ENCODE results near the gene MGME1. TPM values are rescaled to one million over a fixed set of nuclear protein-coding genes. Genes with fewer than 3 reads are reported as not detected.

Gene MGME1
- total and polyA plus RNA-seq, 2 of the 13 experiments (the other 11 are each of a cell fraction or from before 2014, with no cell fraction given): 36.7 to 66.6 TPM

- no peak for TF ChIP-seq ATF2 (CRISPR knock-in tag; IDR thresholded peaks at IDR 0.05)
- TF ChIP-seq ZNF549 (CRISPR knock-in tag; IDR thresholded peaks at IDR 0.05): no peak
- peak; percentile 17 for TF ChIP-seq POLR2AphosphoS5 (IDR thresholded peaks at IDR 0.05; ENCODE audit: low read depth, low read length)
- no peak for TF ChIP-seq SETDB1 (CRISPR knock-in tag; IDR thresholded peaks at IDR 0.05; ENCODE audit: borderline replicate concordance)
- no peak for TF ChIP-seq TOE1 (CRISPR knock-in tag; IDR thresholded peaks at IDR 0.05)
- no peak for TF ChIP-seq ZFP91 (CRISPR knock-in tag; IDR thresholded peaks at IDR 0.05; ENCODE audit: borderline replicate concordance)
- no peak for TF ChIP-seq GLMP (CRISPR knock-in tag; IDR thresholded peaks at IDR 0.05; ENCODE audit: borderline replicate concordance)
- no peak for TF ChIP-seq RNF2 (conservative IDR thresholded peaks at IDR 0.05; ENCODE audit: low read depth)
- no peak for TF ChIP-seq HDAC2 (CRISPR knock-in tag; IDR thresholded peaks at IDR 0.05)
- TF ChIP-seq ZNF552 (CRISPR knock-in tag; IDR thresholded peaks at IDR 0.05; ENCODE audit: borderline replicate concordance): no peak
- no peak for TF ChIP-seq ZNF597 (CRISPR knock-in tag; IDR thresholded peaks at IDR 0.05)
- TF ChIP-seq LCORL (IDR thresholded peaks at IDR 0.05): no peak
- no peak for TF ChIP-seq LCORL (CRISPR knock-in tag; IDR thresholded peaks at IDR 0.05)
- no peak for TF ChIP-seq TRIM22 (IDR thresholded peaks at IDR 0.05)
- no peak for TF ChIP-seq NCOR1 (IDR thresholded peaks at IDR 0.05; ENCODE audit: borderline replicate concordance, low read length)
- TF ChIP-seq NBN (conservative IDR thresholded peaks at IDR 0.05): no peak
- no peak for TF ChIP-seq REXO4 (CRISPR knock-in tag; IDR thresholded peaks at IDR 0.05; ENCODE audit: borderline replicate concordance)
- TF ChIP-seq FOXJ3 (CRISPR knock-in tag; IDR thresholded peaks at IDR 0.05; ENCODE audit: borderline replicate concordance): no peak
- TF ChIP-seq NFKBIZ (CRISPR knock-in tag; IDR thresholded peaks at IDR 0.05): no peak
- TF ChIP-seq ZNF614 (CRISPR knock-in tag; IDR thresholded peaks at IDR 0.05; ENCODE audit: borderline replicate concordance): peak; percentile 53
- no peak for TF ChIP-seq ZFX (CRISPR knock-in tag; IDR thresholded peaks at IDR 0.05; ENCODE audit: low read depth)
- TF ChIP-seq MZF1 (CRISPR knock-in tag; IDR thresholded peaks at IDR 0.05; ENCODE audit: borderline replicate concordance): no peak
- no peak for TF ChIP-seq ESRRA (CRISPR knock-in tag; IDR thresholded peaks at IDR 0.05; ENCODE audit: low read depth)
- TF ChIP-seq AGO1 (IDR thresholded peaks at IDR 0.05; ENCODE audit: low read depth, low read length, poor library complexity, severe bottlenecking): no peak
- 0 out of 2 replicates have a peak, but pooled peaks have one; percentile 61 for TF ChIP-seq SATB2 (CRISPR knock-in tag; IDR thresholded peaks at IDR 0.05)
- TF ChIP-seq ZBTB1 (CRISPR knock-in tag; IDR thresholded peaks at IDR 0.05; ENCODE audit: borderline replicate concordance): no peak
These were observed 1.1 kb downstream of the MGME1 start (continued) for GRCh38 chr20:17969884-17970409.

All from HepG2 (cell line).